Erythroblast (primary cell): ENCODE data around the gene GLS.

Source experiments
- DNase-seq, 2 experiments: peaks; one replicate each; lab custom pipeline; 2025; lab: John Stamatoyannopoulos, UW
- GATA1 ChIP-seq: IDR thresholded peaks from 2 replicates; pipeline ENCODE4 v1.6.1; 2011; ENCODE audit warnings: low read depth, mild to moderate bottlenecking, control low read depth, low read length, moderate library complexity
- POLR2A ChIP-seq: IDR thresholded peaks from 2 replicates; pipeline ENCODE4 v1.6.1; 2011; ENCODE audit warnings: mild to moderate bottlenecking, low read length

The GLS gene

GRCh38 chr2:190999058-190999457 lies 118.4 kb downstream of the GLS start:
- DNase-seq: no peak
- no peak for TF ChIP-seq POLR2A
- TF ChIP-seq GATA1: no peak

GRCh38 chr2:190999949-191000665 lies 119.5 kb downstream of the GLS start:
- TF ChIP-seq GATA1 (no peak), POLR2A (no peak)
- no peak for DNase-seq

- TF ChIP-seq POLR2A (no peak), GATA1 (no peak)
- DNase-seq: no peak
Measured at GRCh38 chr2:191001032-191001431, 120.4 kb downstream of the GLS start.

GRCh38 chr2:191001624-191002023 lies 121.0 kb downstream of the GLS start:
- TF ChIP-seq GATA1: no peak
- no peak for DNase-seq

- TF ChIP-seq POLR2A (no peak), GATA1 (no peak)
Measured at GRCh38 chr2:191003405-191004309, 123.0 kb downstream of the GLS start.

GRCh38 chr2:191006297-191006696 lies 125.7 kb downstream of the GLS start:
- no peak for DNase-seq
- TF ChIP-seq GATA1: no peak
- no peak for TF ChIP-seq POLR2A

More at GRCh38 chr2:191003405-191004309, 123.0 kb downstream of the GLS start:
- DNase-seq: no peak

- TF ChIP-seq POLR2A (no peak), GATA1 (no peak)
- no peak for DNase-seq
Measured at GRCh38 chr2:191006997-191007783, 126.6 kb downstream of the GLS start.

GRCh38 chr2:191008286-191008685 lies 127.7 kb downstream of the GLS start:
- TF ChIP-seq POLR2A (no peak), GATA1 (no peak)

GRCh38 chr2:191009541-191010374 lies 129.1 kb downstream of the GLS start:
- DNase-seq: no peak
- no peak for TF ChIP-seq POLR2A
- no peak for TF ChIP-seq GATA1

More at GRCh38 chr2:191008286-191008685, 127.7 kb downstream of the GLS start:
- no peak for DNase-seq

GRCh38 chr2:191010887-191011885 lies 130.6 kb downstream of the GLS start:
- TF ChIP-seq GATA1 (no peak), POLR2A (no peak)
- no peak for DNase-seq

GRCh38 chr2:191012346-191012745 lies 131.7 kb downstream of the GLS start:
- DNase-seq: no peak

More at GRCh38 chr2:191012346-191012745, 131.7 kb downstream of the GLS start:
- TF ChIP-seq POLR2A (no peak), GATA1 (no peak)
